ENCODE results near the gene ANXA2.

ANXA2 gene

DNA sequence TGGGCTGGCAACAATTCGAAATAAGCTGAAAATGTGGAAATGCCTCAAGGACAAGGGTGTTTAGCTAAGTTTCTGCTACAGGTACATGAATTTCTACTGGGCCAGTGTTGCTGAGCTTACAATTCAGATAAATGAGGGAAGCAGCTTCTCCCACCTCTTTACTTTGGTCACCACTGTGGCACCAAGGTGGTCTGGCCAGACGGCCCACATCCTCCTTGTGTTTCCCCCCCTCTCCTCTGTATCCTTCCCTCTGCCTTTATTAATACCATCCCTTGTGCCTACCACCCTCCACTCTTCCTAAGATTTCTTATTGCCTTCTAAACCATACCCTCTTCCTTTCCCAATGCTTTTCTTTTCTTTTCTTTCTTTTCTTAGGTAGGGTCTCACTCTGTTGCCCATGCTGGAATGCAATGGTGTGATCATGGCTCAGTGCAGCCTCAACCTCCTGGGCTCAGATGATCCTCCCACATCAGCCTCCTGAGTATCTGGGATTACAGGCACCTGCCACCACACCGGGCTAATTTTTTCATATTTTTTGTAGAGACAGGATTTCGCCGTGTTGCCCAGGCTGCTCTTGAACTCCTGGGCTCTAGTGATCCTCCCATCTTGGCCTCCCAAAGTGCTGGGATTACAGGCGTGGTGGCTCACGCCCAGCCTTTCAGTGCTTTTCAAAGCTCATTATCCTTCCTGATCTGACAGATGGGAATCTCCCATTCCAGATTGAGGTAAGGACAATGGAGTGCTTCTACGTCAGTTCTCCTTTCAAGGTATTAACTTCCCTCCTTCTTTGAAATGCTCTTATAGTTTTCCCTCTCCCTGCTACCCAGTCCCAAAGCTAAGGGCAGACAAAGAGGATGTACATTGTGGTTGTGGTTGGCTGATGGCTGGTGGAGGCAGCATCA, 14.8 kb downstream of the ANXA2 start:
- H3K4me3 ChIP-seq (ENCODE audit: low read length), result no peak overlapping the region
- TF ChIP-seq, protein P1, sequence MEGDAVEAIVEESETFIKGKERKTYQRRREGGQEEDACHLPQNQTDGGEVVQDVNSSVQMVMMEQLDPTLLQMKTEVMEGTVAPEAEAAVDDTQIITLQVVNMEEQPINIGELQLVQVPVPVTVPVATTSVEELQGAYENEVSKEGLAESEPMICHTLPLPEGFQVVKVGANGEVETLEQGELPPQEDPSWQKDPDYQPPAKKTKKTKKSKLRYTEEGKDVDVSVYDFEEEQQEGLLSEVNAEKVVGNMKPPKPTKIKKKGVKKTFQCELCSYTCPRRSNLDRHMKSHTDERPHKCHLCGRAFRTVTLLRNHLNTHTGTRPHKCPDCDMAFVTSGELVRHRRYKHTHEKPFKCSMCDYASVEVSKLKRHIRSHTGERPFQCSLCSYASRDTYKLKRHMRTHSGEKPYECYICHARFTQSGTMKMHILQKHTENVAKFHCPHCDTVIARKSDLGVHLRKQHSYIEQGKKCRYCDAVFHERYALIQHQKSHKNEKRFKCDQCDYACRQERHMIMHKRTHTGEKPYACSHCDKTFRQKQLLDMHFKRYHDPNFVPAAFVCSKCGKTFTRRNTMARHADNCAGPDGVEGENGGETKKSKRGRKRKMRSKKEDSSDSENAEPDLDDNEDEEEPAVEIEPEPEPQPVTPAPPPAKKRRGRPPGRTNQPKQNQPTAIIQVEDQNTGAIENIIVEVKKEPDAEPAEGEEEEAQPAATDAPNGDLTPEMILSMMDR (conservative IDR thresholded peaks at IDR 0.05; ENCODE audit: low read depth, low read length), result no peak
- DNase-seq (ENCODE audit: low read depth), result no peak

DNA sequence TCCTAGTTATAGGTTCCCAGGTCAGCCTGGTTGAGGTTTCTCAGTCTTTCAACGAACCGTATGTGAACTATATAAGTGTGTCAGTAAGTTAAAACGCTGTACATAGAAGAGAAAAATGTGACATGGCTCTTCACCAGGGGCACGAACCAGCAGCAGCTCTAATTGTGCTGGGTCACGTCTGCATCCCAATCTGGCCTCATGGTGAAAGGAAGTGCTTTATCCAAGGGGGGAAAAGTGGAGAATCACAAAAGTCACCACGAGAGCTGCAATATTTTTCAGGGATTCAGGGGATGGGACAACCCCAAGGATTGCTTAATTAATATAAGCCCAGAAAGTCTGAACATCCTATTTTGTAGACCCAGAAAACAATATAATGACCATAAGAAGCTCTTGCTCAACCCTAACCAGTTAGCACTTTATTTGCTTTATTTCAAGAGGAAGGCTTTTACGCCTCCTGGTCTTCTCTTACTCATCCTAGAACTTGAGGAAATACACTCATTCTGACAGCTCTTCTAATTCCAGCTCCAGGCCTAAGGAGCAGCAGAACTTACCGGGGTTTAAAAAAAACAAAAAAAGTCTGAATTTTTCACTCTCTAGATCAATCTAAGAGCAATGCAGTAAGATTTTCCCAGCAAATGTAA, 16.5 kb downstream of the ANXA2 start:
- TF ChIP-seq, protein P1 (conservative IDR thresholded peaks at IDR 0.05; ENCODE audit: low read depth, low read length), result no peak
- DNase-seq (ENCODE audit: low read depth), result no peak

DNA sequence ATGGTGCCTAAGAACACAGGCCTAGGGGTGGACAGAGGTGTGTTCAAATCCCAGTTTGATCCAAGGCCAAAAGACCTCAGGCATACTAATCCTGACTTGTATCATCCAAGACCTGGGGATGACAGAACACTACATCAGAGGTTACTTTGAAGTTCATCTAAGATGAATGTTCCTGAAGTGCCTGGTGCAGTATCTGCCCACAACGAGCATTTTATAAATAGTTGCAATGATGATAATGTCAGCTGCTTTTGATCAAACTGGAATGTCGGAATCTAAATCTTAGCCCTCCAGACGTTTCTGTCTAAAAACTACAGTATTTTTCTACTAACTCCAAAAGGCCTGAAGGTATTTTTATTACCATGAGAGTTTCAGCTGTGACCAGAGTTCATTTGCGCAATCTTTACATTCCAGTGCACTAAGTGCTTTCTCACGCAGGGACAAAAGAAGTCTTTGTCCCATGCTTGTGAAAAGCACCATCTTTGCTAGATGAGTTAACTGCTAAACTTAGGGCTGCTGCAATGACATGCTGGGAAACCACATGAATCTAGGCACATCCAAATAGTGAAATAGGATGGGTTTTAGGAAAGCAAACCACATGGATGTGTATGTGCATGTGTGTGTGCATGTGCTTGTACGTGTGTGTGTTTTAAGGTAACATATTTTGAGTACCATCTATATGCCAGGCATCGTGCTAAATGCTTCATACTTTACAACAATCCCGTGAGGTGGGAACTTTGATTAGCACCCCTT, 18.1 kb downstream of the ANXA2 start:
- no peak overlapping the region for H3K4me3 ChIP-seq (ENCODE audit: low read length)
- TF ChIP-seq, protein P1 (conservative IDR thresholded peaks at IDR 0.05; ENCODE audit: low read depth, low read length), result no peak
- peak; percentile 98 for DNase-seq (ENCODE audit: low read depth)

More for the DNA sequence above, 16.5 kb downstream of the ANXA2 start:
- no peak overlapping the region for H3K4me3 ChIP-seq (ENCODE audit: low read length)

DNA sequence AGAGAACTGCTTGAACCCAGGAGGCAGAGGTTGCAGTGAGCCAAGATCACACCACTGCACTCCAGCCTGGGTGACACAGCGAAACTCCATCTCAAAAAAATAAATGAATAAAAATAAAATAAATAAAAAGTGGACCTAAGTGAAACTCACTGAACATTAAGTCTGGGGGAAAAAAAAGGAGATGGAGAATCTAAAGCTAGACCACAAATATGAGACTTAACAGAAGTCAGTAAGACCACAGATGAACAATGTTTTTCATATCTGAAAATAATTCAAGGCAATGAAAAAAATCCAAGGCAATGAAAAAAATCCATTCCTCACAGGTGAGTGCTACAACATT, 18.6 kb downstream of the ANXA2 start:
- TF ChIP-seq, protein P1 (conservative IDR thresholded peaks at IDR 0.05; ENCODE audit: low read depth, low read length), result no peak
- H3K4me3 ChIP-seq (ENCODE audit: low read length), result no peak overlapping the region
- DNase-seq (ENCODE audit: low read depth), result no peak

DNA sequence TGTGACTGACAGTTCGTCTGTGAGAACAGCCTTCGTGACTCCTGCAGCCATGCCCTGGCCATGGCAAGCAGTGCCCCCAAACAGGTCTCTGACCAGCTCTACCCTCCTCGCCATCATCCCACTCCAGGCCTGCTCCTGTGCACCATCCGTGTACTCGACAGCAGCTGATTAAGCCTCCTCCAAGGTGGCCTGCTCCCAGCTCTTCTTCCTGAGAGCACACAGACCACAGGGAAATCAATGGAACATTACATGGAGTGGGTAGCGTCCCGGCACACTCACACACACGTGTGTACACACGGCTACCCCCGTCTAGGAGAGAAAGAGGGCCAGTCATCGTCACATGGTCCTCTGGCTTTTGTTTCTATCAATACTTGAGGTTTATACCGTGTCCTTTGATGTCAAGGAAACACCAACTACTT, 21.1 kb downstream of the ANXA2 start:
- no peak for DNase-seq (ENCODE audit: low read depth)
- H3K4me3 ChIP-seq (ENCODE audit: low read length), result no peak overlapping the region
- TF ChIP-seq, protein P1 (conservative IDR thresholded peaks at IDR 0.05; ENCODE audit: low read depth, low read length), result no peak

DNA sequence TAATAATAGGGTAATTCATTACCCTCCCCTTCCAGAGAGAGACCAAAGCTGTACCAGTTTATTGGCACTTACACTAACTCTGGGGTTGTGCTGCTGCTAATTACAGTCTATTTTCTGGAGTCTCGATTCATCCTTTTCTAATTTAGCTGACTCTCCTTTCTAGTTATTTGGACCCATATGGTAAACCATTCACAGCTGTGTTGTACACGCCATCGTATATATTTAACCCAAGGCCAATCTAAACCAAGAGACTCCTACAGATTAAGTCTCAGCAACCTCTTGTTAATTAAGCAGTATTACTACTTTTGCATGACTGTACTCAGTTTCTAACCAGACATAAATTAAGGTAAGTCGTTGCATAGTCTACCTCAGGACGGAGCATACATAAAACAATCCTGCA, 22.5 kb downstream of the ANXA2 start:
- H3K4me3 ChIP-seq (ENCODE audit: low read length), result no peak overlapping the region
- DNase-seq (ENCODE audit: low read depth), result no peak
- TF ChIP-seq, protein P1 (conservative IDR thresholded peaks at IDR 0.05; ENCODE audit: low read depth, low read length), result no peak

Measured in retinal pigment epithelial cell (primary cell).